GM23338 (cell line): Measurements from ENCODE around the gene APOL4.
"Not testable (repeated sequence)": the region's sequence is repeated elsewhere in the genome, so short reads cannot be mapped to it uniquely, and the experiment has no call there.

Experiments
- CREB1 ChIP-seq: fragments of 250-450 bp; sonication (Bioruptor Pico); IDR thresholded peaks from 2 replicates; pipeline ENCODE4 v1.5.0; 2020; ENCODE audit warnings: low read depth, mild to moderate bottlenecking, moderate library complexity
- CTCF ChIP-seq, 2 experiments: fragments of 200-600 bp in 1 of 2; sonication (generic) in 1 of 2; conservative IDR thresholded peaks; 2 replicates each; pipeline versions ENCODE4 v1.5.1 to v1.6.1; 2016 to 2017; ENCODE audit warnings: antibody characterized with exemption in 2 of 2, low read depth in 2 of 2, mild to moderate bottlenecking in 2 of 2, moderate library complexity in 1 of 2
- ETS1 ChIP-seq: IDR thresholded peaks from 2 replicates; pipeline ENCODE4 v1.6.1; 2016; ENCODE audit warnings: antibody characterized with exemption
- EZH2 ChIP-seq: fragments of 200-600 bp; sonication (generic); IDR thresholded peaks from one replicate; pipeline ENCODE4 v1.8.0; 2017; ENCODE audit warnings: antibody characterized with exemption, mild to moderate bottlenecking, low read depth; ENCODE audit not compliant: unreplicated experiment
- EZH2phosphoT487 ChIP-seq: fragments of 200-600 bp; sonication (generic); IDR thresholded peaks from one replicate; pipeline ENCODE4 v1.8.1; 2018; ENCODE audit warnings: antibody characterized with exemption; ENCODE audit not compliant: unreplicated experiment
- JUNB ChIP-seq: IDR thresholded peaks from one replicate; pipeline ENCODE4 v1.6.1; 2016; ENCODE audit warnings: antibody characterized with exemption; ENCODE audit not compliant: unreplicated experiment
- NANOG ChIP-seq: IDR thresholded peaks from 2 replicates; pipeline ENCODE4 v1.6.1; 2016; ENCODE audit warnings: antibody characterized with exemption, borderline replicate concordance
- POLR2AphosphoS5 ChIP-seq: IDR thresholded peaks from 2 replicates; pipeline ENCODE4 v1.6.1; 2016; ENCODE audit warnings: antibody characterized with exemption, low read depth
- REST ChIP-seq: IDR thresholded peaks from one replicate; pipeline ENCODE4 v1.6.1; 2018; ENCODE audit warnings: antibody characterized with exemption; ENCODE audit not compliant: unreplicated experiment
- STAT1 ChIP-seq: IDR thresholded peaks from one replicate; pipeline ENCODE4 v1.6.1; 2016; ENCODE audit warnings: antibody characterized with exemption; ENCODE audit not compliant: unreplicated experiment
- ZNF331 ChIP-seq: fragments of 250-450 bp; sonication (Bioruptor Pico); IDR thresholded peaks from 2 replicates; pipeline ENCODE4 v1.5.0; 2020; ENCODE audit warnings: low read depth, mild to moderate bottlenecking, moderate library complexity
- ZNF462 ChIP-seq: fragments of 250-450 bp; sonication (Bioruptor Pico); IDR thresholded peaks from 2 replicates; pipeline ENCODE4 v1.5.0; 2020; ENCODE audit warnings: mild to moderate bottlenecking, moderate library complexity

- not testable (repeated sequence) for TF ChIP-seq REST; EZH2phosphoT487; CTCF (conservative IDR thresholded peaks at IDR 0.05; ENCODE audit: low read depth in 2 of 2); CREB1 (CRISPR knock-in tag); EZH2; POLR2AphosphoS5; ZNF331 (CRISPR knock-in tag); ZNF462 (CRISPR knock-in tag); JUNB; ETS1; NANOG; STAT1
Measured at GRCh38 chr22:36250292-36250960, 48.8 kb upstream of the APOL4 start.
